H4 (cell line): ENCODE data around the gene C1orf122. TPM values are rescaled to one million over a fixed set of nuclear protein-coding genes. Genes with fewer than 3 reads are reported as not detected.
A peak's percentile ranks its signal among the peaks of the same experiment; 100 is the strongest.

Source experiments
- DNase-seq: peaks from one replicate; pipeline ENCODE4 v3.0.0-alpha.2; 2015; ENCODE audit warnings: low spot score
- total RNA-seq: library from RNA; depleted of rRNA; stranded (reverse); fragments of >200 nt; shearing (Covaris generic); gene quantifications from 2 replicates; pipeline ENCODE4 v1.2.3, GENCODE V29; 2014; rRNA removed

Gene C1orf122
- total RNA-seq, 1 experiment from 2014 or later = 27.2 TPM

- no peak for DNase-seq
These were observed 37.6 kb downstream of the C1orf122 start for GRCh38 chr1:37845049-37845646.

- no peak for DNase-seq
These were observed 38.2 kb downstream of the C1orf122 start for GRCh38 chr1:37845786-37846185.

GRCh38 chr1:37846647-37847339 lies 39.2 kb downstream of the C1orf122 start:
- DNase-seq = no peak

GRCh38 chr1:37849480-37849879 lies 41.9 kb downstream of the C1orf122 start:
- no peak for DNase-seq

- peak; percentile 38 for DNase-seq
These were observed 42.9 kb downstream of the C1orf122 start for GRCh38 chr1:37850352-37850955.

GRCh38 chr1:37851262-37851661 lies 43.7 kb downstream of the C1orf122 start:
- DNase-seq = no peak

- no peak for DNase-seq
These were observed 44.2 kb downstream of the C1orf122 start for GRCh38 chr1:37851782-37852210.

GRCh38 chr1:37853157-37853556 lies 45.6 kb downstream of the C1orf122 start:
- no peak for DNase-seq

GRCh38 chr1:37854406-37854805 lies 46.8 kb downstream of the C1orf122 start:
- DNase-seq = no peak

Other genes starting within 250 kb of the C1orf122 start
- 55.3 and 64.6 TPM in 2 replicates for gene GNL2, start 211.9 kb upstream of the C1orf122 start, total RNA-seq
- 0.08 and 0.12 TPM in 2 replicates for gene RSPO1, start 172.9 kb upstream of the C1orf122 start, total RNA-seq
- 12.4 and 28.5 TPM in 2 replicates for gene CDCA8, start 115.3 kb upstream of the C1orf122 start, total RNA-seq
- not detected in 2 replicates for gene EPHA10, start 42.7 kb upstream of the C1orf122 start, total RNA-seq
- gene MANEAL, start 13.9 kb upstream of the C1orf122 start, total RNA-seq = 8.9 and 10.4 TPM in 2 replicates
- gene YRDC, start 418 bp downstream of the C1orf122 start, total RNA-seq = 29.2 and 32.7 TPM in 2 replicates
- gene MTF1, start 51.8 kb downstream of the C1orf122 start, total RNA-seq = 2.0 TPM in 2 replicates
- gene INPP5B, start 139.3 kb downstream of the C1orf122 start, total RNA-seq = 10.3 and 11.7 TPM in 2 replicates
- gene SF3A3, start 182.2 kb downstream of the C1orf122 start, total RNA-seq = 124 and 163 TPM in 2 replicates
- gene FHL3, start 197.7 kb downstream of the C1orf122 start, total RNA-seq = 16.5 and 20.3 TPM in 2 replicates
- 80.0 and 87.3 TPM in 2 replicates for gene UTP11, start 204.9 kb downstream of the C1orf122 start, total RNA-seq
- not detected in 2 replicates for gene POU3F1, start 239.0 kb downstream of the C1orf122 start, total RNA-seq